HEK293 (cell line): ENCODE measurements around the gene RIBC2.
"Not testable (repeated sequence)": the region's sequence is repeated elsewhere in the genome, so short reads cannot be mapped to it uniquely, and the experiment has no call there.

Experiments used
- CTCF ChIP-seq: fragments of 450-650 bp; formaldehyde crosslinking; IDR thresholded peaks from 2 replicates; pipeline ENCODE4 v1.5.1; 2016; ENCODE audit warnings: missing biosample characterization, missing genetic modification characterization
- ZNF157 ChIP-seq: fragments of 450-650 bp; formaldehyde crosslinking; IDR thresholded peaks from 2 replicates; pipeline ENCODE4 v1.5.1; 2016; ENCODE audit warnings: missing biosample characterization, missing genetic modification characterization
- ZNF16 ChIP-seq: fragments of 450-650 bp; formaldehyde crosslinking; IDR thresholded peaks from 2 replicates; pipeline ENCODE4 v1.5.1; 2016; ENCODE audit warnings: low read depth, missing biosample characterization, missing genetic modification characterization

DNA sequence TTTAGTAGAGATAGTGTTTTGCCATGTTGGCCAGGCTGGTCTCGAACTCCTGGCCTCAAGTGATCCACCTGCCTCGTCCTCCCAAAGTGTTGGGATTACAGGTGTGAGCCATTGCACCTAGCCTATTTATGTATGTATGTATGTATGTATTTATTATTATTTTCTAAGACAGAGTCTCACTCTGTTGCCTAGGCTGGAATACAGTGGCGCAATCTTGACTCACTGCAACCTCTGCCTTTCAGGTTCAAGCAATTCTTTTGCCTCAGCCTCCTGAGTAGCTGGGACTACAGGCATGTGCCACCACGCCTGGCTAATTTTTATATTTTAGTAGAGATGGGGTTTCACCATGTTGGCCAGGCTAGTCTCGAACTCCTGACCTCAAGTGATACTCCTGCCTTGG lies 35.9 kb downstream of the RIBC2 start:
- not testable (repeated sequence) for TF ChIP-seq CTCF, ZNF157, ZNF16 (tag by site-specific recombination)
